MM.1S (cell line): ENCODE data around the gene CUL7.

Source experiments
- DNase-seq: peaks from one replicate; pipeline ENCODE4 v3.0.0-alpha.2; 2015
- H2AFZ ChIP-seq: fragments of 300-600 bp; sonication (generic); 2 replicates; pipeline ENCODE4 v1.6.0; 2016; ENCODE audit warnings: antibody characterized with exemption, low read length
- H3F3A ChIP-seq: fragments of 300-600 bp; sonication (generic); 2 replicates; pipeline ENCODE4 v1.6.1; 2016; ENCODE audit warnings: mild to moderate bottlenecking, antibody characterized with exemption, low read length, moderate library complexity, mixed read lengths; ENCODE audit not compliant: insufficient read depth
- H3K27ac ChIP-seq: fragments of 300-600 bp; sonication (generic); 2 replicates; pipeline ENCODE4 v1.5.1; 2016; ENCODE audit warnings: mild to moderate bottlenecking, low read length
- H3K27me3 ChIP-seq: fragments of 300-600 bp; sonication (generic); replicated peaks from 2 replicates; pipeline ENCODE4 v1.6.0; 2016; ENCODE audit warnings: low read length; ENCODE audit not compliant: insufficient read depth
- H3K36me3 ChIP-seq: fragments of 300-600 bp; sonication (generic); replicated peaks from 2 replicates; pipeline ENCODE4 v1.6.1; 2016; ENCODE audit warnings: mild to moderate bottlenecking, low read length, mixed read lengths; ENCODE audit not compliant: insufficient read depth
- H3K4me1 ChIP-seq: fragments of 300-600 bp; sonication (generic); 2 replicates; pipeline ENCODE4 v1.6.1; 2016; ENCODE audit warnings: low read length, mixed read lengths
- H3K4me2 ChIP-seq: fragments of 300-600 bp; sonication (generic); 2 replicates; pipeline ENCODE4 v1.6.0; 2016; ENCODE audit warnings: low read depth, low read length
- H3K4me3 ChIP-seq: fragments of 300-600 bp; sonication (generic); 2 replicates; pipeline ENCODE4 v1.5.1; 2016; ENCODE audit warnings: low read length, mixed read lengths
- H3K79me2 ChIP-seq: fragments of 300-600 bp; sonication (generic); 2 replicates; pipeline ENCODE4 v1.6.1; 2016; ENCODE audit warnings: mixed run types, low read length, mixed read lengths
- H3K9ac ChIP-seq: fragments of 300-600 bp; sonication (generic); 2 replicates; pipeline ENCODE4 v1.6.1; 2016; ENCODE audit warnings: low read length, mixed read lengths
- H3K9me2 ChIP-seq: fragments of 300-600 bp; sonication (generic); replicated peaks from 2 replicates; pipeline ENCODE4 v1.6.1; 2016; ENCODE audit warnings: mild to moderate bottlenecking, low read length, mixed read lengths; ENCODE audit not compliant: insufficient read depth
- H3K9me3 ChIP-seq: fragments of 300-600 bp; sonication (generic); replicated peaks from 2 replicates; pipeline ENCODE4 v1.6.1; 2016; ENCODE audit warnings: mild to moderate bottlenecking, low read length, mixed read lengths; ENCODE audit not compliant: insufficient read depth
- H4K20me1 ChIP-seq: fragments of 300-600 bp; sonication (generic); 2 replicates; pipeline ENCODE4 v1.6.1; 2016; ENCODE audit warnings: mild to moderate bottlenecking, low read length, moderate library complexity, mixed read lengths; ENCODE audit not compliant: insufficient read depth
- EZH2 ChIP-seq: fragments of 300-600 bp; sonication (generic); optimal IDR thresholded peaks from 2 replicates; pipeline ENCODE3; 2017; ENCODE audit warnings: low read depth, mild to moderate bottlenecking, antibody characterized with exemption, low read length, mixed read lengths
- EZH2phosphoT487 ChIP-seq: fragments of 300-600 bp; sonication (generic); IDR thresholded peaks from 2 replicates; pipeline ENCODE4 v1.6.1; 2018; ENCODE audit warnings: antibody characterized with exemption, low read length
- TF ChIP-seq, protein P1 (sequence below): fragments of 300-600 bp; sonication (generic); IDR thresholded peaks from 2 replicates; pipeline ENCODE4 v1.5.1; 2016; ENCODE audit warnings: antibody characterized with exemption, low read length, mixed read lengths

The CUL7 gene

GRCh38 chr6:43021270-43022047 lies 32.2 kb downstream of the CUL7 start, which contains the start of gene RRP36:
TSS of gene RRP36 (plus strand) at chr6:43021623. CDS start at chr6:43021655, 32 bp downstream.
- Histone ChIP-seq H3K9ac (peak within 1 kb of the TSS; percentile 84), H3K9me3 (no peaks in the 10 kb centered on the region), H3K27ac (peak within 1 kb of the TSS; percentile 69), H3K9me2 (no peaks in the 10 kb centered on the region), H3K4me3 (peak within 1 kb of the TSS; percentile 98), H3F3A (peaks cover 3% of the 10 kb centered on the region; the same call in 1 of the 2 replicates), H4K20me1 (no peaks in the 10 kb centered on the region), H3K27me3 (no peaks in the 10 kb centered on the region), H3K4me1 (peaks cover 7% of the 10 kb centered on the region; the same call in 1 of the 2 replicates), H3K4me2 (peak within 1 kb of the TSS; percentile 95), H3K36me3 (no peaks in the 10 kb centered on the region; the same call in 1 of the 2 replicates), H2AFZ (peak within 1 kb of the TSS; percentile 93), H3K79me2 (peaks cover 56% of the 10 kb centered on the region)
- peak; percentile 76 for DNase-seq
- no peak for TF ChIP-seq EZH2
- TF ChIP-seq EZH2phosphoT487: no peak
- TF ChIP-seq, protein P1, sequence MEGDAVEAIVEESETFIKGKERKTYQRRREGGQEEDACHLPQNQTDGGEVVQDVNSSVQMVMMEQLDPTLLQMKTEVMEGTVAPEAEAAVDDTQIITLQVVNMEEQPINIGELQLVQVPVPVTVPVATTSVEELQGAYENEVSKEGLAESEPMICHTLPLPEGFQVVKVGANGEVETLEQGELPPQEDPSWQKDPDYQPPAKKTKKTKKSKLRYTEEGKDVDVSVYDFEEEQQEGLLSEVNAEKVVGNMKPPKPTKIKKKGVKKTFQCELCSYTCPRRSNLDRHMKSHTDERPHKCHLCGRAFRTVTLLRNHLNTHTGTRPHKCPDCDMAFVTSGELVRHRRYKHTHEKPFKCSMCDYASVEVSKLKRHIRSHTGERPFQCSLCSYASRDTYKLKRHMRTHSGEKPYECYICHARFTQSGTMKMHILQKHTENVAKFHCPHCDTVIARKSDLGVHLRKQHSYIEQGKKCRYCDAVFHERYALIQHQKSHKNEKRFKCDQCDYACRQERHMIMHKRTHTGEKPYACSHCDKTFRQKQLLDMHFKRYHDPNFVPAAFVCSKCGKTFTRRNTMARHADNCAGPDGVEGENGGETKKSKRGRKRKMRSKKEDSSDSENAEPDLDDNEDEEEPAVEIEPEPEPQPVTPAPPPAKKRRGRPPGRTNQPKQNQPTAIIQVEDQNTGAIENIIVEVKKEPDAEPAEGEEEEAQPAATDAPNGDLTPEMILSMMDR: no peak

GRCh38 chr6:43020847-43021246 lies 32.8 kb downstream of the CUL7 start:
- peak overlapping the region; percentile 93 for H2AFZ ChIP-seq
- no peak for DNase-seq
- H3K79me2 ChIP-seq: peaks cover 62% of the 10 kb centered on the region
- H3K9me2 ChIP-seq: no peaks in the 10 kb centered on the region
- H3K36me3 ChIP-seq: no peaks in the 10 kb centered on the region; the same call in 1 of the 2 replicates
- no peak for TF ChIP-seq EZH2phosphoT487
- TF ChIP-seq, protein P1: no peak
- no peak for TF ChIP-seq EZH2
- no peaks in the 10 kb centered on the region for H3K9me3 ChIP-seq
- peak overlapping the region; percentile 84 for H3K9ac ChIP-seq
- peak overlapping the region; percentile 98 for H3K4me3 ChIP-seq
- H3F3A ChIP-seq: peaks cover 3% of the 10 kb centered on the region; the same call in 1 of the 2 replicates
- H3K4me1 ChIP-seq: peaks cover 7% of the 10 kb centered on the region; the same call in 1 of the 2 replicates
- H3K4me2 ChIP-seq: peak overlapping the region; percentile 95
- H4K20me1 ChIP-seq: no peaks in the 10 kb centered on the region
- peak overlapping the region; percentile 52; the same call in 1 of the 2 replicates for H3K27ac ChIP-seq
- H3K27me3 ChIP-seq: no peaks in the 10 kb centered on the region

- Histone ChIP-seq H3F3A (peaks cover 3% of the 10 kb centered on the region; the same call in 1 of the 2 replicates), H3K4me3 (no peak overlapping the region), H3K79me2 (peaks cover 69% of the 10 kb centered on the region), H3K27me3 (no peaks in the 10 kb centered on the region), H3K9ac (no peak overlapping the region), H3K4me1 (peaks cover 7% of the 10 kb centered on the region; the same call in 1 of the 2 replicates), H3K4me2 (no peak overlapping the region), H3K9me2 (no peaks in the 10 kb centered on the region), H4K20me1 (no peaks in the 10 kb centered on the region), H3K9me3 (no peaks in the 10 kb centered on the region), H3K36me3 (no peaks in the 10 kb centered on the region; the same call in 1 of the 2 replicates), H2AFZ (no peak overlapping the region), H3K27ac (no peak overlapping the region)
- no peak for DNase-seq
- TF ChIP-seq EZH2phosphoT487: no peak
Observed at GRCh38 chr6:43020052-43020705, 33.5 kb downstream of the CUL7 start.
